Peyer's patch (tissue), 4 donors: Measurements from ENCODE around the gene PAQR4. TPM values are rescaled to one million over a fixed set of nuclear protein-coding genes. Genes with fewer than 3 reads are reported as not detected.

Source experiments
- DNase-seq, 3 donors: peaks; one replicate each; pipeline ENCODE4 v3.0.0-alpha.2; 2017 to 2019
- H3K27ac ChIP-seq, 4 donors: fragments of 200-600 bp; sonication (generic); one replicate each; pipeline ENCODE4 v1.5.1; 2016 to 2019
- H3K27me3 ChIP-seq, 2 donors: fragments of 200-600 bp; sonication (generic); one replicate each; pipeline ENCODE4 v1.5.1; 2019
- H3K36me3 ChIP-seq, 3 donors: fragments of 200-600 bp; sonication (generic); one replicate each; pipeline ENCODE4 v1.5.1; 2016 to 2019
- H3K4me1 ChIP-seq, 4 donors: fragments of 200-600 bp; sonication (generic); one replicate each; pipeline ENCODE4 v1.5.1; 2016 to 2019
- H3K4me3 ChIP-seq, 4 donors: fragments of 200-600 bp; sonication (generic); 1 replicate in 3 of 4; 2 replicates in 1 of 4; pipeline ENCODE4 v1.5.1; 2016 to 2019; ENCODE audit warnings: mild to moderate bottlenecking in 1 of 4
- H3K9me3 ChIP-seq, 4 donors: fragments of 200-600 bp; sonication (generic); one replicate each; pipeline ENCODE4 v1.5.1; 2016 to 2019; ENCODE audit warnings: mild to moderate bottlenecking in 1 of 4
- CTCF ChIP-seq, 6 experiments: fragments of 450-650 bp in 4 of 6; fragments of 200-600 bp in 2 of 6; sonication (generic) in 1 of 6; IDR thresholded peaks; one replicate each; pipeline ENCODE4 v1.5.1; 2017 to 2019; ENCODE audit warnings: antibody characterized with exemption in 6 of 6, mild to moderate bottlenecking in 3 of 6, moderate library complexity in 1 of 6
- POLR2A ChIP-seq, 2 donors: fragments of 450-650 bp; IDR thresholded peaks; one replicate each; pipeline ENCODE4 v1.5.1; 2017; ENCODE audit warnings: antibody characterized with exemption in 2 of 2, mild to moderate bottlenecking in 2 of 2, moderate library complexity in 2 of 2
- total RNA-seq, 4 donors: library from RNA; depleted of rRNA; stranded (reverse); fragments of >200 nt; gene quantifications; one replicate each; pipeline ENCODE4 v1.1.0, GENCODE V29; 2016

PAQR4 gene
- total RNA-seq, 4 donors from 2014 or later, result 6.3 to 13.2 (median 9.2) TPM

DNA sequence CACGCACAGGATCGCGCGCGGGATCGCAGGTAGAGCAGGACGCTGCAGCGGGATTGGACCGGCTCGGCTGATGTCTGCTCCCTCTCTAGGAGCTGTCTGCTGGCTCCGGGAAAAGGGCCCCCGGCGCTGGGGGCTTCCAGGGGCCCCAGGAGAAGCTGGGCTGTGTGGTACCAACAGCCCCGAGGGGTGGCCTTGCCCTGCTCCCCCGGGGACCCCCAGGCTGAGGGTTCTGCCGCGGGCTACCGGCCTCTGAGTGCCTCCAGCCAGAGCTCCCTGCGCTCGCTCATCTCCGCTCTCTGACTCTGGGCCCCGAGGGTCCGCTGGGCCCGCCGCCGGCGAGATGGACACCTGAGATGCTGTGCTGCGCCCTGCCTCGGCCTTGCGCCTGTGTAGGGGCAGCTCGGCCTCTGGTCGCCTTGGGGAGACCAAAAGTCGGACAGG lies 1.4 kb upstream of the PAQR4 start:
- no peaks in the 10 kb centered on the region for H3K9me3 ChIP-seq
- TF ChIP-seq CTCF (IDR thresholded peaks at IDR 0.05), result no peak
- H3K4me3 ChIP-seq, result peak overlapping the region in 1 of 4 donors; percentile 37
- no peak for DNase-seq
- H3K4me1 ChIP-seq, result peaks cover 7 to 69% (median 50%) of the 10 kb centered on the region in 4 donors
- H3K27me3 ChIP-seq, result peaks cover 12 to 51% of the 10 kb centered on the region in 2 donors
- H3K27ac ChIP-seq, result peak overlapping the region in 1 of 4 donors; percentile 71
- no peaks in the 10 kb centered on the region for H3K36me3 ChIP-seq

DNA sequence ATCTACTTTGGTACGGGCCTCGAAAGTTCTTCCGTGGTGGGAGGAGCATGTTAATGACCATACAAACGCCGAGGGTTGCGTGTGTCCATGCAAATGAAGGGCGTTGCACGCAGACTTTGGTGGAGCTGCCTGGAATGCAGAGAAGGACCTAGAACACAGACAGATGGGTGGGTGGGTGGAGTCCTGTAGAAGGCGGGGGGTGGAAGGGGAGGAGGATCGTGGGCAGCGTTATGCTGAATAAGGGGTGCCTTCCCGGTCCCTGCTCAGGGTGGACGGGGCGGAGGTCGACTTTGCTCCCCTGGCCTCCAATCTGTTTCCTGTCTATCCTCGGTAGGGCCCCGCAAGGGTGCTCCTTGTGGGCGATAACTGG lies 795 bp upstream of the PAQR4 start:
- H3K4me1 ChIP-seq, result peaks cover 7 to 62% (median 44%) of the 10 kb centered on the region in 4 donors
- DNase-seq, result peak in 1 of 3 donors; percentile 45
- peak overlapping the region; percentile 25 to 76 (median 64) for H3K27ac ChIP-seq
- H3K27me3 ChIP-seq, result peaks cover 12 to 45% of the 10 kb centered on the region in 2 donors
- H3K9me3 ChIP-seq, result no peaks in the 10 kb centered on the region
- TF ChIP-seq CTCF (IDR thresholded peaks at IDR 0.05) (no peak), POLR2A (IDR thresholded peaks at IDR 0.05) (no peak)
- peak overlapping the region; percentile 48 to 94 (median 76) for H3K4me3 ChIP-seq
- H3K36me3 ChIP-seq, result no peaks in the 10 kb centered on the region

DNA sequence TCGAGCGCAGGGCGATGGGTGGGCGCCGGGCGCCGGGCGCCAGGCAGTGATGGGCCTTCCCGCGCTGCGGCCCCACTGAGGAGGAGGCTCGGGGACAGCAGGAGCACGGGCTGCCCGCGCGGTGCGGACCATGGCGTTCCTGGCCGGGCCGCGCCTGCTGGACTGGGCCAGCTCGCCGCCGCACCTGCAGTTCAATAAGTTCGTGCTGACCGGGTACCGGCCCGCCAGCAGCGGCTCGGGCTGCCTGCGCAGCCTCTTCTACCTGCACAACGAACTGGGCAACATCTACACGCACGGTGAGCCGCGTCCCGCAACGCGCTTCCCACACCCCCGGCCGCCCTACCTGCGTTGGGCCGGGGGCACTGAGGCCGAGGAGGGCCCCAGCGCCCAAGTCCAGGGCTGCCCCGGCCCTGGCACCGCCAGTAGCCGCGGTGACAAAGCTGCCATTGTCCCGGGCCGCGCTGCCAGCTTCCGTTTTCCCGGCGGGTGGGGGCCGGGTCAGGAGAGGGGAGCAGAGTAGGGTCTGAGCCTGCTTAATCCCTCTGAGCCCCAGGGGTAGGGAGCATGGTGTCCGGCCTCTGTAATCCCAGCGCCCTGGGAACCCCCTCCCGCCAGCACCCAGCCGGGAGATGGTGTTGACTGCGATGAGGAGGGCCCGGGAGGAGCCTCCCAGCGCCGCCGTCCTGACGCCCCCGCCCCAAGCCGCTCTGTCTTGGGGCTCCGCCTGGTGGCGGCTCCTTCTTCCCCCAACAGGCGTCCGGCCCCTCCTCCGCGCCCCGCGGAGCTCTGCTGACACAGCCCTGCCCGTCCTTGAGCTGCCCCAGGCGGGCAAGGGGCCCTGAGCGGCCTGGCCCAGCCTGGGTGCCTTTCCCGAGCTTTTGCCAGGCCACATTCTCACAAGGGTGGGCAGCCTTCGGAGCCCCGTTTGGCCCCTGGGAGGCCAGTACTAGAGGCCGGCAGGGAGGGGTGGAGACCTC lies 685 bp downstream of the PAQR4 start:
- Histone ChIP-seq H3K4me1 (peaks cover 7 to 48% (median 29%) of the 10 kb centered on the region in 4 donors), H3K27me3 (peaks cover 8 to 30% of the 10 kb centered on the region in 2 donors), H3K4me3 (peak overlapping the region; percentile 48 to 94 (median 76)), H3K9me3 (no peaks in the 10 kb centered on the region), H3K27ac (peak overlapping the region; percentile 45 to 76 (median 64)), H3K36me3 (no peaks in the 10 kb centered on the region)
- TF ChIP-seq CTCF (IDR thresholded peaks at IDR 0.05), result peak; percentile 29 to 48 (median 35)
- TF ChIP-seq POLR2A (IDR thresholded peaks at IDR 0.05), result no peak
- peak; percentile 61 to 82 (median 76) for DNase-seq

GRCh38 chr16:2970563-2970962 lies 1.4 kb downstream of the PAQR4 start:
- H3K27ac ChIP-seq, result peak overlapping the region in 1 of 4 donors; percentile 71
- TF ChIP-seq CTCF (IDR thresholded peaks at IDR 0.05) (no peak), POLR2A (IDR thresholded peaks at IDR 0.05) (no peak)
- no peak for DNase-seq
- peak overlapping the region in 3 of 4 donors; percentile 72 to 94 (median 80) for H3K4me3 ChIP-seq
- peaks cover 4 to 40% (median 23%) of the 10 kb centered on the region in 4 donors for H3K4me1 ChIP-seq
- no peaks in the 10 kb centered on the region for H3K9me3 ChIP-seq
- H3K27me3 ChIP-seq, result peaks cover 8 to 23% of the 10 kb centered on the region in 2 donors
- no peaks in the 10 kb centered on the region for H3K36me3 ChIP-seq

- no peak overlapping the region for H3K4me3 ChIP-seq
- H3K9me3 ChIP-seq, result no peaks in the 10 kb centered on the region
- peaks cover 4 to 33% (median 22%) of the 10 kb centered on the region in 4 donors for H3K4me1 ChIP-seq
- DNase-seq, result no peak
- H3K27ac ChIP-seq, result no peak overlapping the region
- TF ChIP-seq CTCF (IDR thresholded peaks at IDR 0.05) (no peak), POLR2A (IDR thresholded peaks at IDR 0.05) (no peak)
- peaks cover 8 to 16% of the 10 kb centered on the region in 2 donors for H3K27me3 ChIP-seq
- H3K36me3 ChIP-seq, result no peaks in the 10 kb centered on the region
Observed at GRCh38 chr16:2971134-2971984, 2.2 kb downstream of the PAQR4 start.
